ENCODE measurements around the gene SOX2.

The SOX2 gene

DNA sequence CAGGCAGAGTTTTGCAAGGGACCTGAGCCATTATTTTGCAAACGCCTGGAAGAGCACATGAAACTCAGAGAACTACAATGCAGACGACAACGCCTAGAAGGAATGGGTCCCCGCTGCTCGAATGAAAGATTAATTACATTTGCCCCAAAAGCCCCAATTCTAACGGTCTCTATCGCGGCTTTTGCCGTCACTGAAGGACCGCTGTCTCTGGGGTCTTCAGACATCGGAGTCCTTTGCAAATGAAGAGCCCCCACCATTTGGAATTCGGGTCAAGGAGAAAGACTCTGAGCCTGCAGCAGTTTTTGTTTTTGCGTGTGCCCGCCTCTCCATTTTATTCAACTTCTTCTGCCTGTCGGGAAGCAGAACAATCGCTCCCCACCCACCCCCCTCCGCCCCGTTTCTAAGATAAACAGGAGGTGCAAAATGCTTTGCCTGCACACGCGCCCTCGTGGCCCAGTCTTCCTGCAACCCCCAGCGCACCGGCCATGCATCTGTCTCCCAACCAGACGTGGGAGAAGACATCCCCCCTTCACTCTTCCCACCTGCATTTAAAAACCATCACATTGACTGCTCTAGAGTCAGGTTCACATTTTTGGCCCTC, 13.5 kb downstream of the SOX2 start:
- TF ChIP-seq, protein P1, sequence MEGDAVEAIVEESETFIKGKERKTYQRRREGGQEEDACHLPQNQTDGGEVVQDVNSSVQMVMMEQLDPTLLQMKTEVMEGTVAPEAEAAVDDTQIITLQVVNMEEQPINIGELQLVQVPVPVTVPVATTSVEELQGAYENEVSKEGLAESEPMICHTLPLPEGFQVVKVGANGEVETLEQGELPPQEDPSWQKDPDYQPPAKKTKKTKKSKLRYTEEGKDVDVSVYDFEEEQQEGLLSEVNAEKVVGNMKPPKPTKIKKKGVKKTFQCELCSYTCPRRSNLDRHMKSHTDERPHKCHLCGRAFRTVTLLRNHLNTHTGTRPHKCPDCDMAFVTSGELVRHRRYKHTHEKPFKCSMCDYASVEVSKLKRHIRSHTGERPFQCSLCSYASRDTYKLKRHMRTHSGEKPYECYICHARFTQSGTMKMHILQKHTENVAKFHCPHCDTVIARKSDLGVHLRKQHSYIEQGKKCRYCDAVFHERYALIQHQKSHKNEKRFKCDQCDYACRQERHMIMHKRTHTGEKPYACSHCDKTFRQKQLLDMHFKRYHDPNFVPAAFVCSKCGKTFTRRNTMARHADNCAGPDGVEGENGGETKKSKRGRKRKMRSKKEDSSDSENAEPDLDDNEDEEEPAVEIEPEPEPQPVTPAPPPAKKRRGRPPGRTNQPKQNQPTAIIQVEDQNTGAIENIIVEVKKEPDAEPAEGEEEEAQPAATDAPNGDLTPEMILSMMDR (IDR thresholded peaks at IDR 0.05; ENCODE audit: control insufficient read depth, extremely low read depth, insufficient read depth): no peak
- no peak overlapping the region for H3K4me3 ChIP-seq (ENCODE audit: low read depth, low read length)
- DNase-seq (ENCODE audit: low read depth): no peak

DNA sequence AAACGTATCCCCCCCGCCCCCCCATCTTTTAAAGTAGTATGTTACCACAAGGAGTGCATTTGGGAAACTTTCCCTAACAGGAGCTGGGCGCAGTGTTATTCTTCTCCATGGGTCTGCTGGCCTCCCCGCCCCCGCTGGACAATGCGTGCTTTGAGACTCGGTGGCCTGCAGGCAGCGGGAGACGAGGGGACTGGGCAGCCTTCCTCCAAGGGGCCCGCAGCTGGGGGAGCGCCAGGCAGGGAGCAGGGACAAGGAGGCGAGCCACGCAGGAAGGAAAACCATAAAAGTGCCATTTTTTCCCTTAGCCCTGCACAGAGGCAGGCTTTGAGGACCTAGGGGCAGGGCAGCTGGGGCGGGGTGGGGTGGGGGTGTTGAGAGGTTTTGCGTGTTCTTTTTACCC, 14.1 kb downstream of the SOX2 start:
- TF ChIP-seq, protein P1 (IDR thresholded peaks at IDR 0.05; ENCODE audit: control insufficient read depth, extremely low read depth, insufficient read depth): no peak
- no peak overlapping the region for H3K4me3 ChIP-seq (ENCODE audit: low read depth, low read length)
- no peak for DNase-seq (ENCODE audit: low read depth)

DNA sequence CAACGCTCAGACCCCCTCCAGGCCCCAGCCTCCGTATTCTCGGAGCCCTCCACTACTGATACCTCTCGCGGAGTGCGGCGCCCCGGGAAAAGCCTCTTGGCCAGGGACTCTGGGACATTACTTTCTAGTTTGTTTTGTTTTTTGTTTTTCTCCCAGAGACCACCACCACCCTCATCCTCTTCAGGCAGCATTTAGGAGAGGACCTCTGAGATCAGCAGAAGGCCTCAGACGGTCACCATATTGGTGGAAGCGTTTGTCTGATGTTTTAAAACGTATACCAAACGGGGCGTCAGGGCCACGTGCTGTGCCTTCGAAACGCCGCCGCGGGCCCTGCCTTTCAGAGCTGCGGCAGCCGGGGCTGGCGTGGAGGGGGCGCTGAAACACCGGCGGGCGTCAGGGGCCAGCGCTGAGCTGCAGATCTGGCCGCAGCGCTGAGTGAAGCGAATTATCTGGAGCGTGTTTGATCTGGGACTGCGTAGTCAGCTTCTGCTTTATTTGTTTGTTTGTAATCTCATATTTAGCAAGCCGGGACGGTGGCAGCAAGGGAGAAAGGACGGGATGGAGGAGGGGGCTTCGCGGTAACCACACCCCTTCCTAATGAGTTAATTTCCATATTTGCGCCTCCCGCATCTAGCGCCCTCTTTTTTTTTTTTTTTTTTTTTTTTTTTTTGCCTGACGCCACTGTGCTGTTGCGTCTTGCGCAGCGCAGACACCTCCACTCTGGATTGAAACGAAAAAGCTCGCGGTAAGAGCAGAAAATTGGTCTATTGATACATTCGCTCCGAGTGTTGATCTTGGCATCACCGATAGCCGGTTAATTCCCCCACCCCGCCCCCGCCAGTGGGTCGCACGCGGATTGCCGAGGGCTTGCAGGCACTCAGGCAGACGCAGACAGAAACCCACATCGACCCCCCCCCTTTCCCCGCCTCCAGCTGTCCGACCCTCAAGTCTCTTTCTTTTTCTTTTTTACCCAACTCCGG, 14.9 kb downstream of the SOX2 start:
- no peak for DNase-seq (ENCODE audit: low read depth)
- H3K4me3 ChIP-seq (ENCODE audit: low read depth, low read length): no peak overlapping the region
- TF ChIP-seq, protein P1 (IDR thresholded peaks at IDR 0.05; ENCODE audit: control insufficient read depth, extremely low read depth, insufficient read depth): no peak

DNA sequence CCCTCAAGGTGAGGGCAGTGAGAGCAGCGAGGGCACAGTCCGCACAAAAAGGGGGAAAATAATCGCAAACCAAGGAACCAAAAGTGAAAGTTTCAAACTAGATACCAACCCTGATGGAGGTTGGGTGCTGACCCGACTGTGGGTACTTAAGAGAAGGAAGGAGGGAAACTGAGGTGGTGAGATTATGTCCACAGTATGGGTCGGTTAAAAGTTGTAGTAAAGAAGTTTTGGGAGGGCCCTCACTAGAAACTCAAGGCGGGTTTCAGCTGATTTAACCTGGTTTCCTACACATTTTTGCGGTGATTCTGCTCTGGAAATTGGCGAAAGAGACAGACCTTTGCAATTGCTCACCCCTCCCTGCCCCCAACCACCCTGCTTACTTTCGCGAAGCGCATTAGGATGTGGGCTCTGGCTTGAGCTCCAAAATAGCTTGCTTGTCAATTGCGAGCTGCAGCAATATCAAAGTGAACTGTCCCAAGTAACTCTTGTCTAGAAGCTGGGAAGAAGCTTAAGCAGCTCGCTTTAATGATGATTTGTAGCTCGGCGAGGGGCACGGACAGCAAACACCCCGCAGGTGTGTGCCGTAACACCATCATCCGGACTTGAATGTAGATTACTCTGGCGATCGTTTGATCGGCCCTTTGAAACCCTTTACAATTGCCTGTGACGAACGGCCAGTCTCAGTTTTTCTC, 15.8 kb downstream of the SOX2 start:
- TF ChIP-seq, protein P1 (IDR thresholded peaks at IDR 0.05; ENCODE audit: control insufficient read depth, extremely low read depth, insufficient read depth): no peak
- no peak for DNase-seq (ENCODE audit: low read depth)
- H3K4me3 ChIP-seq (ENCODE audit: low read depth, low read length): no peak overlapping the region

DNA sequence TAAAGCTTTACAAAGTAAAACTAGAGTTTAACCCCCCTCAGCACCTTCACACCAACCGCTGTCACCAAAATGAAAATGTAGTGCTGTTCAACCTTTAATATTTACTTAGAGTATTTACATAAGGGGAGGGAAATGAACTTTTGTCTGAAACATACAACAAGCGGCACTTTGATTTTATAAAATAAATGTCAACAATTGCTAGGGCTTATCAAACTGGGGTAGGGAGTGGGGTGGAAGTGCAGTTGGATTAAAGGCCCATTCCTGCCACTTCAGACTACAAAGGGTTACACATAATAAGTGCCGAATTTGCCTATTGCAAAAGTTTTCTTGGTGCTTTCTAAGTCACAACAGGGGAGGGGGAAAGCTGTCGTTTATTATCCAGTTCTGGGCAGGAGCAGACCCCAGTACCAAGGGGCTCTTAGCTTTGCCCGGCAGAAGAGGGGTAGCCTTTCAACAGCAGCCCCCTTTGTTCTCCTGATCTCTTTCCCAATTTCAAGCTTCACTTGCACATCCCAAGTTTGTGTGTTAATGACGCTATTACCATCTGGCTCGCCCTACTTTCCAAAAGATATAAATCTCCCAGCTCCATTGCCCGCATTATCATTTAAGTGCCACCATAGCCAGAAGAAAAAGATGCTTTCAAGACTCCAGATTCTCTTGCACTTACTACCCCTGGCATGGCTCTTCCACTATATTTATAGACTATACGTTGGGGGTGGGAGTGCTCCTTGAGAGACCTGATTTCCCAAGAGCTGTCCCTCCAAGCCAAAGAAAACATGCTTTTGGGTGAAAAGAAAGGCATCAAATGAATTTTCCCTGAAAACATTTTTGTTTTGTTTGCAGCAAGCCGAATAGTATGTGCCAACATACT, 17.0 kb downstream of the SOX2 start:
- TF ChIP-seq, protein P1 (IDR thresholded peaks at IDR 0.05; ENCODE audit: control insufficient read depth, extremely low read depth, insufficient read depth): no peak
- H3K4me3 ChIP-seq (ENCODE audit: low read depth, low read length): no peak overlapping the region
- DNase-seq (ENCODE audit: low read depth): no peak

DNA sequence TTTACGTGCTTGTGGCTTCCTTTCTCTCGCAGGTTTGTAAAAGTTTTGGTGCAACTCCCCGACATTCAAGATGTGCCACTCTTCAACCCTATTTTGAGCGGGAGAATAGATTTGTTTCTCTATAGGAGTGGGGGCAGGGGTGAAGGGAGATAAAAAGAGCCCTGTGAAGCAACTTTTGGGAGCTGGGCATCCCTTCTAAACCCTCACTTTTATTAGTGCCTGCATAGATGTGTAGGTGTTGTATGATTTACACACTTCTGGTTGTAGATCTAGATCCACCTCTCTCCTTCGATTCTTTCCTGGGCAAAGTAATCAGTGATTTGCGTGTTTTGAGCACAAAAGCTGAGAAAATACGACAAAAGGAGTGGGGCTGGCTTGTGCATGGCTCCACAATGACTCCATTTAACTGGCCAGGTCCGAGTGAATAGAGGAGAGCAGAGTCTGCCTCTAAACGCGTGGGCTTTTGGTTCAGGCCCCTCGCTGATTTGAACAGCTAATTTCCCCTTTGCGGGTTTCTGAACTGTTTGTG, 17.7 kb downstream of the SOX2 start:
- TF ChIP-seq, protein P1 (IDR thresholded peaks at IDR 0.05; ENCODE audit: control insufficient read depth, extremely low read depth, insufficient read depth): no peak
- no peak overlapping the region for H3K4me3 ChIP-seq (ENCODE audit: low read depth, low read length)
- DNase-seq (ENCODE audit: low read depth): no peak
